Dendritic cell treated with granulocyte-macrophage colony-stimulating factor and Interleukin-4, amounts not matched to agents 40 ng/mL and 50 ng/mL, for 4 days (primary cell): ENCODE results near the gene KIRREL1.

ENCODE experiments used
- H3K27ac Mint-ChIP-seq: one replicate; pipeline ENCODE4 v1.8.0; 2022; ENCODE audit warnings: mild to moderate bottlenecking, mixed read lengths
- H3K27me3 Mint-ChIP-seq: one replicate; pipeline ENCODE4 v1.8.0; 2022; ENCODE audit warnings: mild to moderate bottlenecking, mixed read lengths
- H3K36me3 Mint-ChIP-seq: one replicate; pipeline ENCODE4 v1.8.0; 2022; ENCODE audit warnings: low read depth, mixed read lengths
- H3K4me1 Mint-ChIP-seq: one replicate; pipeline ENCODE4 v1.8.0; 2022; ENCODE audit warnings: low read depth, mixed read lengths
- H3K4me3 Mint-ChIP-seq: one replicate; pipeline ENCODE4 v1.8.0; 2022; ENCODE audit warnings: mild to moderate bottlenecking, moderate library complexity, mixed read lengths
- H3K9me3 Mint-ChIP-seq: one replicate; pipeline ENCODE4 v1.8.0; 2022; ENCODE audit warnings: mixed read lengths
- intact Hi-C: fragments of 100-400 bp; cut with micrococcal nuclease; formaldehyde crosslinking; loops from one replicate; pipeline ENCODE4 v1.15.0; 2022

Gene KIRREL1

DNA sequence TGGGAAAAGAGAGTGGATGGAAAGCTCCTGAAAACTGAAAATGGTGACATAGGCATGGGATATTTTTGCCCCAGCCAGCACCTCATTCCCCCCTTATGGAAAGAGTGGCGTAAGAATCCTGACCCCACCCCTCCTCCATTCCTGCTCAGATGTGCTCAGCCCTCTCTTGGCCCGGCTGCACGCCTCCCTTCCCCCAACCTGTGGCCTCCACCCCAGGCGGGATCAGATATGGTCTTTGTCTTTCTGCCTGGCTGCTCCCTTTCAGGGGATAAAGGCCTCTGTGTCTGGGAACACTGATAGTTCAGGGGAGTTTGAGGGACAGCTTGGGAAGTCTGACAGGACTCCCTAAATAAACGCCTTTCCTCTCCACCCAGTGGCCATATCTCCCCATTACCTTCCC is 49.8 kb downstream of the KIRREL1 start:
- Mint-ChIP-seq H3K4me1 (peaks cover under 1% of the 10 kb centered on the region), H3K4me3 (no peak overlapping the region), H3K9me3 (no peaks in the 10 kb centered on the region), H3K27me3 (peaks cover 17% of the 10 kb centered on the region), H3K36me3 (no peaks in the 10 kb centered on the region), H3K27ac (no peak overlapping the region)
- intact Hi-C loops: no loop called here

- intact Hi-C loops: no loop called here
- no peak overlapping the region for H3K4me3 Mint-ChIP-seq
- H3K27me3 Mint-ChIP-seq: peaks cover 9% of the 10 kb centered on the region
- no peaks in the 10 kb centered on the region for H3K4me1 Mint-ChIP-seq
- H3K9me3 Mint-ChIP-seq: no peaks in the 10 kb centered on the region
- no peaks in the 10 kb centered on the region for H3K36me3 Mint-ChIP-seq
- H3K27ac Mint-ChIP-seq: no peak overlapping the region
Observed at GRCh38 chr1:158045639-158046038, 52.2 kb downstream of the KIRREL1 start.

GRCh38 chr1:158046715-158047510 is 53.5 kb downstream of the KIRREL1 start:
- H3K4me3 Mint-ChIP-seq: no peak overlapping the region
- no peak overlapping the region for H3K27ac Mint-ChIP-seq
- H3K36me3 Mint-ChIP-seq: no peaks in the 10 kb centered on the region
- H3K4me1 Mint-ChIP-seq: no peaks in the 10 kb centered on the region
- H3K9me3 Mint-ChIP-seq: no peaks in the 10 kb centered on the region
- H3K27me3 Mint-ChIP-seq: peaks cover 11% of the 10 kb centered on the region
- intact Hi-C loops: no loop called here

DNA sequence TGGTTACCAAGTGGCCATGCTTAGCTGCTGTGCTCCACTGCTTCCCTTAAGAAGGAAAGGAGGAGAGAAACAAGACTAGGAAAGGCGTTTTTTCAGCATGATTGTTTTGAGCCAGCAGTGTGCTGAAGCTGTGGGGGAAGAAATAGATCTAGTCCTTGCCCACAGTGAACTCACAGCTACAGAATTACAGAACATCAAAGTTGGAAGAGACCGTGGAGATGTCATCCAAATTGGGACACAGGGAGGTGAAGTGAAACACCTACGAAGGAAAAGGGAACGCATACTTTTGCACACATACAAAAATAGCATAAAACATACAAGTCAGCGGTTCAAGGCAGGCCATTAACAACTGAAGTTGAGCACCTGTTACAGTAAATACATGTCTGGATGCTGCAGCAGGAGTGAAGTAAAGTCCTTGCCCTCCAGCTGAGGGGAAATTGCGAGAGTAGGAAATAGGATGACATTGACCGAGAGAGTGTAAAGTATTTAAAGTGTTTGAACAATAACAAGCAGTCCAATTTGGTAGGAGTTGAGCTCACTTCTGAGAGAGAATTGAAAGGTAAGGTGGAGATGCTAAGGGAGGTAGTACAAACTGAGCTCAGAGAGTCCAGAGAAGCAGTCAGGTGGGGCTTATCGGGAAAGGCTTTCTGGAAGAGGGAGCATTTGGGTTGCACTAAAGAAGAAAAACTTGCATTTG is 55.1 kb downstream of the KIRREL1 start:
- Mint-ChIP-seq H3K27ac (no peak overlapping the region), H3K27me3 (peaks cover 15% of the 10 kb centered on the region), H3K36me3 (no peaks in the 10 kb centered on the region), H3K4me3 (no peak overlapping the region), H3K9me3 (no peaks in the 10 kb centered on the region), H3K4me1 (no peaks in the 10 kb centered on the region)
- intact Hi-C loops: no loop called here

- H3K27me3 Mint-ChIP-seq: peaks cover 14% of the 10 kb centered on the region
- no peaks in the 10 kb centered on the region for H3K36me3 Mint-ChIP-seq
- no peak overlapping the region for H3K27ac Mint-ChIP-seq
- H3K4me1 Mint-ChIP-seq: no peaks in the 10 kb centered on the region
- H3K4me3 Mint-ChIP-seq: no peak overlapping the region
- no peaks in the 10 kb centered on the region for H3K9me3 Mint-ChIP-seq
- intact Hi-C loops: no loop called here
Observed at GRCh38 chr1:158049853-158050252, 56.4 kb downstream of the KIRREL1 start.

DNA sequence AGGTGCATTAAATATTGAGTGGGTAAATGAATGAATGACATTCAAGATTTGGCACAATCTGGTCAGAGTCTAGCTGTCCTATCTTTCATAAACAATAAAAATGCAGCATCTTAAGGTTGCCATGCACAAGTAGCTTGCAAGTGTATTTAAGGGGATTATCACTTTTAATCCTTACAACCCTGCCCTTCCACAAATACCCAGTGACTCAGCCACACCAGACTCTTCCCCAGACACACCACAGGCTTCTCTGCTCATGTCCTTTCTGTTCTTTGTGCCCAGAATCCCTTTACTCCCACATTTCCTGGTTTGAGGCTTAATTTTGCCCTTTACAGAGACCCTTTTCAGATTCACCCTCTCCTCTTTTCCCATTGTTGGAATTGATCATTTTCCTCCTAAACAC is 59.8 kb downstream of the KIRREL1 start:
- Mint-ChIP-seq H3K27ac (no peak overlapping the region), H3K9me3 (no peaks in the 10 kb centered on the region), H3K4me3 (no peak overlapping the region), H3K4me1 (peaks cover 6% of the 10 kb centered on the region), H3K27me3 (peaks cover 12% of the 10 kb centered on the region), H3K36me3 (no peaks in the 10 kb centered on the region)
- intact Hi-C loops: no loop called here

DNA sequence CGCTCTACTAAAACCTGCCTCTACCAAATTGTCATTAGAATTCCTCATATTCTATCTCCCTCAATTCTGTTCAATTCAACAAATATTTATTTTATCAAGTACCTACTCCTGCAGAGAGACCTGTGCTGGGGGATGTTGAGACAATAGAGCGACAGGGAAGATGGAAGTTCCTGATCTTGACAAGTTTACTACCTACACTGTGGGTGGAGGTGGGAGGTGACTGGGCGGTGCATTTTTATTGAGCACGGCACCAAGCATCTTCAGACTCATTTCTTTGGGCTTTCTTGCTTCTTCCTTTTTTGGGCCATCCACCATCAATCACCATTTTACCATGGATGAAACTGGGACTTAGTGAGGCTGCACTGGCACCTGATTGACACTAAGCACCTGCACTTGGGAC is 61.3 kb downstream of the KIRREL1 start:
- H3K4me1 Mint-ChIP-seq: peaks cover 6% of the 10 kb centered on the region
- H3K27me3 Mint-ChIP-seq: peaks cover 12% of the 10 kb centered on the region
- intact Hi-C loops: no loop called here
- H3K9me3 Mint-ChIP-seq: no peaks in the 10 kb centered on the region
- H3K27ac Mint-ChIP-seq: no peak overlapping the region
- H3K4me3 Mint-ChIP-seq: no peak overlapping the region
- no peaks in the 10 kb centered on the region for H3K36me3 Mint-ChIP-seq

GRCh38 chr1:158055854-158056253 is 62.4 kb downstream of the KIRREL1 start:
- H3K4me1 Mint-ChIP-seq: peaks cover 6% of the 10 kb centered on the region
- peaks cover 20% of the 10 kb centered on the region for H3K27me3 Mint-ChIP-seq
- no peak overlapping the region for H3K27ac Mint-ChIP-seq
- intact Hi-C loops: no loop called here
- H3K9me3 Mint-ChIP-seq: no peaks in the 10 kb centered on the region
- H3K36me3 Mint-ChIP-seq: no peaks in the 10 kb centered on the region
- H3K4me3 Mint-ChIP-seq: no peak overlapping the region

GRCh38 chr1:158056498-158056897 is 63.1 kb downstream of the KIRREL1 start:
- Mint-ChIP-seq H3K4me1 (peaks cover 6% of the 10 kb centered on the region), H3K27ac (no peak overlapping the region), H3K9me3 (no peaks in the 10 kb centered on the region), H3K36me3 (no peaks in the 10 kb centered on the region), H3K27me3 (peaks cover 22% of the 10 kb centered on the region), H3K4me3 (no peak overlapping the region)
- intact Hi-C loops: no loop called here

DNA sequence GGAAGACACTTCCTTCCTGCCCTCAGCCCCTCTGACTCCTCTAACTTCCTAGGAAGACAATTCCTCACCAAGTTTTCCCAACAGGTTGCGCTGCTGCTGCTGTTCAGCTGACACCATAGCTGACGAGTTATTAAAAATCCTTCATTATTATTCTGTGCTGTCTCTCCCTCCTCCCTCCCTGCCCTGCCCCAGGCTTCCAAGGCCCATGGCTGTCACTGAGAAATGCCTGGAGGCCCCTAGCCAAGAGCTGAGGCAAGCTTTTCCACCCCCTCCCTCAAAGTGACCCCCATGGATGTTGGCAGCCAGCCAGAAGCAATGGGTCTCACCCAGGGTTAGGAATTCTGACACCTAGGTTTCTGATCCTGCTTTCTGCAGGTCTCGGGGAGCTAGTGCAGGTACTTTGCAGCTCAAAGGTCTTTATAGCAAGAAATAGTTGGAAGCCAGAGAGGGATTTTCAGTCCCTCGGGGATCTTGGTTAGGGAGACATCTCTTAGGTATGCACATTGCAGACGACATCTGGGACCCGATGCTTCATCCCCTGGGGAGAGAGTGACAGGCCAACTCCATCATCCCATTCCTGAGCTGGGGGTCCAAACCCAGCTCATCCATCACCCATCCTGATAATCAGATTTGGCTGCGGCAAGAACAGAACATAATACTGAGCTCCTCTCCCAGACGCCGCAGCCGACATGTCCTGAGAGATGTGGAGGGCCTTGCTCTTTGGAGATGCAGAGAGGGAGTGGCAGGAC is 65.0 kb downstream of the KIRREL1 start:
- H3K36me3 Mint-ChIP-seq: no peaks in the 10 kb centered on the region
- peaks cover 6% of the 10 kb centered on the region for H3K4me1 Mint-ChIP-seq
- peaks cover 19% of the 10 kb centered on the region for H3K27me3 Mint-ChIP-seq
- no peaks in the 10 kb centered on the region for H3K9me3 Mint-ChIP-seq
- no peak overlapping the region for H3K27ac Mint-ChIP-seq
- H3K4me3 Mint-ChIP-seq: no peak overlapping the region
- intact Hi-C loops: no loop called here

GRCh38 chr1:158059984-158060383 is 66.5 kb downstream of the KIRREL1 start:
- Mint-ChIP-seq H3K4me1 (peaks cover 6% of the 10 kb centered on the region), H3K36me3 (no peaks in the 10 kb centered on the region), H3K4me3 (no peak overlapping the region), H3K27me3 (peaks cover 19% of the 10 kb centered on the region), H3K9me3 (no peaks in the 10 kb centered on the region), H3K27ac (no peak overlapping the region)
- intact Hi-C loops: no loop called here

DNA sequence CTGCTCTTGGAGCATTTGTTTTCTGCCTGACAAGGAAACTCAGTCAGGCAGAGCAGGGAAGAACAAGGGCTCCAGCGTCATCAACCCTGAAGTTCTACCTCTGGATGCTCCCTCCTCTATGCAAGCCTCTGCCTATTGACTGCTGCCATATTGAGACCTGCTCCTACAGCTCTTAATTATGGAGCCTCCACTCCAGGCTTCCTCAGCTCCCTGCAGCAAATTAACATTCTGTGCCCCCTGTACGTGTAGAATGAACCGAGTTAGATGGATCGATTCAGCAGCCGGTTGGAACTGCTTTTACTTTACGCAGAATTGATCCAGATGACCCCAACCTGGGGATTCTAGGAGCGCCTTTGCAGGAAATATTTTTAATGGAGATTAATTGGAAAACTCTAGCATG is 68.7 kb downstream of the KIRREL1 start:
- intact Hi-C loops: no loop called here
- no peaks in the 10 kb centered on the region for H3K36me3 Mint-ChIP-seq
- peaks cover 20% of the 10 kb centered on the region for H3K27me3 Mint-ChIP-seq
- no peaks in the 10 kb centered on the region for H3K9me3 Mint-ChIP-seq
- H3K27ac Mint-ChIP-seq: no peak overlapping the region
- no peak overlapping the region for H3K4me3 Mint-ChIP-seq
- no peaks in the 10 kb centered on the region for H3K4me1 Mint-ChIP-seq

DNA sequence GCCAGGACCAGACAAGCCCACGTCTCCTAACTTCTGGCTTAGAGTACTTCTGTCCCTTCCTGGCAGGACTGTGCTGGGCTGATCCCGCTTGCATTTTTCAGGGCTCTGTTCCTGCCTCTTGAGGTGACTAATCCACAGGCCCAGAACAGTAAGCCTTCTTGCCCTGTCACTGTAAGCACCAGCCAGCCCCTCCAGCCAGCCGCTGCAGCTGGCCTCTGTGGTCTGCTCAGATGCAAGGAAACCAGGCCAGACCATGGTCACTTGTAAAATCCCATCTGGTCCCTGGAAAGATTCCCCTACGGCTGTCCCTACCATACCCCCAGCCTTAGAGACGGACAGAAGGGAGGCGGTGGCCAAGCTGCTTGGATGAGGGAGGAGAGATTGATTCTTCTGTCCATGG is 74.2 kb downstream of the KIRREL1 start:
- intact Hi-C loops: no loop called here
- H3K27ac Mint-ChIP-seq: no peak overlapping the region
- H3K27me3 Mint-ChIP-seq: peaks cover 18% of the 10 kb centered on the region
- no peaks in the 10 kb centered on the region for H3K4me1 Mint-ChIP-seq
- H3K4me3 Mint-ChIP-seq: no peak overlapping the region
- H3K9me3 Mint-ChIP-seq: no peaks in the 10 kb centered on the region
- H3K36me3 Mint-ChIP-seq: no peaks in the 10 kb centered on the region

GRCh38 chr1:158068918-158069317 is 75.5 kb downstream of the KIRREL1 start:
- intact Hi-C loops: no loop called here
- no peaks in the 10 kb centered on the region for H3K4me1 Mint-ChIP-seq
- no peaks in the 10 kb centered on the region for H3K36me3 Mint-ChIP-seq
- no peak overlapping the region for H3K4me3 Mint-ChIP-seq
- no peak overlapping the region for H3K27ac Mint-ChIP-seq
- no peaks in the 10 kb centered on the region for H3K9me3 Mint-ChIP-seq
- peaks cover 18% of the 10 kb centered on the region for H3K27me3 Mint-ChIP-seq
